Measurements from ENCODE around the gene CLCA2.

DNA sequence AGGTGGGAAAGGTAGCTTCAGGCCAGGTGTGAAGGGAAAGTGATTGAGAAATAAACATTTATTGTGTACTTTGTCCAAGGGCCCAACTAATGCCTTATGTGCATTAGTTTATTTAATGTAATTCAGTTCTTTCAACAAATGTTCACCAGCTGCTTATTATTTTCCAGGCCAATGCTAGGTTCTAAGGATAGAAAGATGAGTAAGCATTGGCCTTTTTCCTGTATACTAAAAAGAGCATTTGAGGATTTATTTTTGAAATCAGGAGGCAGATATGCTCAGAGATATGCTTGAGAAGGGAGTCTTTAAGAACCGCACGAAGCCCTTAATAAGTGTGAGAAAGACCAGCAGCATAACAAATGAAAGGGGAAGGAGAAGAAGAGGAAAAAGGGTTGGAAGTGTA lies 76.7 kb downstream of the CLCA2 start:
- TF ChIP-seq NFRKB (IDR thresholded peaks at IDR 0.05) (no peak), TARDBP (IDR thresholded peaks at IDR 0.05) (no peak), HDGF (IDR thresholded peaks at IDR 0.05; ENCODE audit: borderline replicate concordance) (no peak), BHLHE40 (IDR thresholded peaks at IDR 0.05; ENCODE audit: borderline replicate concordance) (no peak), SP1 (IDR thresholded peaks at IDR 0.05) (no peak), FOXK2 (IDR thresholded peaks at IDR 0.05) (no peak), FOXA1 (IDR thresholded peaks at IDR 0.05) (no peak), FOXM1 (IDR thresholded peaks at IDR 0.05; ENCODE audit: borderline replicate concordance) (no peak), ELF4 (IDR thresholded peaks at IDR 0.05) (no peak), ZNF384 (IDR thresholded peaks at IDR 0.05) (no peak), L3MBTL2 (conservative IDR thresholded peaks at IDR 0.05) (no peak), SUZ12 (IDR thresholded peaks at IDR 0.05) (no peak), CTBP1 (IDR thresholded peaks at IDR 0.05; ENCODE audit: borderline replicate concordance) (no peak)
- TF ChIP-seq, protein P1, sequence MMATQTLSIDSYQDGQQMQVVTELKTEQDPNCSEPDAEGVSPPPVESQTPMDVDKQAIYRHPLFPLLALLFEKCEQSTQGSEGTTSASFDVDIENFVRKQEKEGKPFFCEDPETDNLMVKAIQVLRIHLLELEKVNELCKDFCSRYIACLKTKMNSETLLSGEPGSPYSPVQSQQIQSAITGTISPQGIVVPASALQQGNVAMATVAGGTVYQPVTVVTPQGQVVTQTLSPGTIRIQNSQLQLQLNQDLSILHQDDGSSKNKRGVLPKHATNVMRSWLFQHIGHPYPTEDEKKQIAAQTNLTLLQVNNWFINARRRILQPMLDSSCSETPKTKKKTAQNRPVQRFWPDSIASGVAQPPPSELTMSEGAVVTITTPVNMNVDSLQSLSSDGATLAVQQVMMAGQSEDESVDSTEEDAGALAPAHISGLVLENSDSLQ (IDR thresholded peaks at IDR 0.05): no peak

All from HEK293T (cell line).